Esophagus muscularis mucosa (tissue), 4 donors: ENCODE results near the gene BPIFB6. TPM values are rescaled to one million over a fixed set of nuclear protein-coding genes. Genes with fewer than 3 reads are reported as not detected.

Experiments used
- DNase-seq: peaks from one replicate; pipeline ENCODE4 v3.0.0-alpha.2; 2017; ENCODE audit errors: extremely low spot score
- H3K27ac ChIP-seq, 4 donors: fragments of 200-600 bp; sonication (generic); replicated peaks in 1 of 4; 1 replicate in 3 of 4; 2 replicates in 1 of 4; pipeline ENCODE4 v1.5.1; 2016 to 2019; ENCODE audit warnings: mild to moderate bottlenecking in 1 of 4
- H3K27me3 ChIP-seq, 4 donors: fragments of 200-600 bp; sonication (generic); one replicate each; pipeline versions ENCODE4 v1.5.1 to v1.6.0; 2016 to 2019
- H3K36me3 ChIP-seq, 4 donors: fragments of 200-600 bp; sonication (generic); one replicate each; pipeline ENCODE4 v1.5.1; 2016 to 2019
- H3K4me1 ChIP-seq, 4 donors: fragments of 200-600 bp; sonication (generic); one replicate each; pipeline ENCODE4 v1.5.1; 2016 to 2019
- H3K4me3 ChIP-seq, 4 donors: fragments of 200-600 bp; sonication (generic); 1 replicate in 2 of 4; 2 replicates in 2 of 4; pipeline ENCODE4 v1.5.1; 2016 to 2019; ENCODE audit warnings: mild to moderate bottlenecking in 4 of 4, moderate library complexity in 1 of 4
- H3K9me3 ChIP-seq, 4 donors: fragments of 200-600 bp; sonication (generic); 1 replicate in 3 of 4; 2 replicates in 1 of 4; pipeline ENCODE4 v1.5.1; 2016 to 2019
- CTCF ChIP-seq, 3 experiments: fragments of 200-600 bp in 2 of 3; fragments of 450-650 bp in 1 of 3; sonication (generic) in 2 of 3; IDR thresholded peaks; one replicate each; pipeline ENCODE4 v1.5.1; 2017 to 2019; ENCODE audit warnings: antibody characterized with exemption in 3 of 3, mild to moderate bottlenecking in 2 of 3, moderate library complexity in 1 of 3
- EP300 ChIP-seq: sonication (generic); formaldehyde crosslinking; IDR thresholded peaks from one replicate; pipeline ENCODE4 v1.6.1; 2017; ENCODE audit warnings: antibody characterized with exemption
- POLR2A ChIP-seq: fragments of 450-650 bp; IDR thresholded peaks from one replicate; pipeline ENCODE4 v1.6.1; 2017; ENCODE audit warnings: antibody characterized with exemption, moderate library complexity, mild to moderate bottlenecking, low read depth
- POLR2AphosphoS5 ChIP-seq, 2 donors: sonication (generic); formaldehyde crosslinking; IDR thresholded peaks; one replicate each; pipeline ENCODE4 v1.6.1; 2017; ENCODE audit warnings: antibody characterized with exemption in 2 of 2
- WGBS: methylation state at CpG from one replicate; pipeline ENCODE4 v1.1.5; 2018; 5-methylcytosine and 5-hydroxymethylcytosine counted together
- intact Hi-C: fragments of 100-400 bp; cut with DNase I; formaldehyde crosslinking; loops from one replicate; pipeline ENCODE4 v1.15.1; 2023
- total RNA-seq, 4 donors: library from RNA; depleted of rRNA; stranded (reverse); fragments of >200 nt; gene quantifications; one replicate each; pipeline versions ENCODE4 v1.1.0 to v1.2.1, GENCODE V29; 2016

Gene BPIFB6
- total RNA-seq, 4 donors from 2014 or later: not detected

- intact Hi-C loops: no loop called here
- Histone ChIP-seq H3K9me3 (peaks cover 0 to 9% (median 6%) of the 10 kb centered on the region in 4 donors), H3K4me3 (no peak overlapping the region)
Observed at GRCh38 chr20:33000802-33001466, 30.5 kb upstream of the BPIFB6 start.

GRCh38 chr20:33002087-33002808 lies 29.2 kb upstream of the BPIFB6 start:
- Histone ChIP-seq H3K4me1 (no peaks in the 10 kb centered on the region), H3K9me3 (peaks cover 0 to 9% (median 6%) of the 10 kb centered on the region in 4 donors), H3K36me3 (no peaks in the 10 kb centered on the region), H3K27ac (no peak overlapping the region), H3K4me3 (no peak overlapping the region), H3K27me3 (no peaks in the 10 kb centered on the region)
- intact Hi-C loops: no loop called here
- no peak for DNase-seq
- no peak for TF ChIP-seq POLR2A
- no peak for TF ChIP-seq EP300
- TF ChIP-seq CTCF (IDR thresholded peaks at IDR 0.05): no peak
- TF ChIP-seq POLR2AphosphoS5 (IDR thresholded peaks at IDR 0.05): no peak
- 85% methylated on average over 5 of the region's 7 CpGs for WGBS

More at GRCh38 chr20:33000802-33001466, 30.5 kb upstream of the BPIFB6 start:
- Histone ChIP-seq H3K36me3 (no peaks in the 10 kb centered on the region), H3K4me1 (no peaks in the 10 kb centered on the region), H3K27ac (no peak overlapping the region), H3K27me3 (no peaks in the 10 kb centered on the region)
- TF ChIP-seq POLR2AphosphoS5 (IDR thresholded peaks at IDR 0.05) (no peak), CTCF (IDR thresholded peaks at IDR 0.05) (no peak), EP300 (no peak), POLR2A (no peak)
- 60% methylated on average over 8 of the region's 9 CpGs for WGBS
- no peak for DNase-seq

GRCh38 chr20:33004141-33004751 lies 27.2 kb upstream of the BPIFB6 start, which contains the start of gene SUN5:
Gene SUN5 (minus strand): TSS chr20:33004433. CDS start chr20:33004340, 93 bp downstream.
- Histone ChIP-seq H3K27me3 (no peaks in the 10 kb centered on the region), H3K4me3 (no peak within 1 kb of the TSS), H3K27ac (no peak within 1 kb of the TSS), H3K36me3 (no peaks in the 10 kb centered on the region), H3K9me3 (peaks cover 0 to 9% (median 6%) of the 10 kb centered on the region in 4 donors), H3K4me1 (no peaks in the 10 kb centered on the region)
- no peak for DNase-seq
- 67% methylated on average over 5 of the region's 6 CpGs for WGBS
- TF ChIP-seq EP300 (no peak), POLR2AphosphoS5 (IDR thresholded peaks at IDR 0.05) (no peak), POLR2A (no peak)
- intact Hi-C loops: no loop called here

GRCh38 chr20:33005132-33005566 lies 26.3 kb upstream of the BPIFB6 start:
- TF ChIP-seq CTCF (IDR thresholded peaks at IDR 0.05): peak in 2 of 3 experiments; percentile 9 to 15
- TF ChIP-seq POLR2A: no peak
- DNase-seq: no peak
- H3K4me3 ChIP-seq: no peak overlapping the region
- H3K4me1 ChIP-seq: no peaks in the 10 kb centered on the region
- H3K36me3 ChIP-seq: no peaks in the 10 kb centered on the region
- H3K27me3 ChIP-seq: no peaks in the 10 kb centered on the region
- no peak overlapping the region for H3K27ac ChIP-seq
- intact Hi-C loops: no loop called here
- peaks cover 0 to 9% (median 6%) of the 10 kb centered on the region in 4 donors for H3K9me3 ChIP-seq
- 63% methylated on average over 4 of the region's 4 CpGs for WGBS
